ENCODE measurements around the gene RBM26.

GRCh38 chr13:79341202-79341601, 64.9 kb downstream of the RBM26 start:
- TF ChIP-seq RAD21 (conservative IDR thresholded peaks at IDR 0.05) (no peak), TAF1 (IDR thresholded peaks at IDR 0.05; ENCODE audit: low read depth) (no peak)
- TF ChIP-seq, protein P1, sequence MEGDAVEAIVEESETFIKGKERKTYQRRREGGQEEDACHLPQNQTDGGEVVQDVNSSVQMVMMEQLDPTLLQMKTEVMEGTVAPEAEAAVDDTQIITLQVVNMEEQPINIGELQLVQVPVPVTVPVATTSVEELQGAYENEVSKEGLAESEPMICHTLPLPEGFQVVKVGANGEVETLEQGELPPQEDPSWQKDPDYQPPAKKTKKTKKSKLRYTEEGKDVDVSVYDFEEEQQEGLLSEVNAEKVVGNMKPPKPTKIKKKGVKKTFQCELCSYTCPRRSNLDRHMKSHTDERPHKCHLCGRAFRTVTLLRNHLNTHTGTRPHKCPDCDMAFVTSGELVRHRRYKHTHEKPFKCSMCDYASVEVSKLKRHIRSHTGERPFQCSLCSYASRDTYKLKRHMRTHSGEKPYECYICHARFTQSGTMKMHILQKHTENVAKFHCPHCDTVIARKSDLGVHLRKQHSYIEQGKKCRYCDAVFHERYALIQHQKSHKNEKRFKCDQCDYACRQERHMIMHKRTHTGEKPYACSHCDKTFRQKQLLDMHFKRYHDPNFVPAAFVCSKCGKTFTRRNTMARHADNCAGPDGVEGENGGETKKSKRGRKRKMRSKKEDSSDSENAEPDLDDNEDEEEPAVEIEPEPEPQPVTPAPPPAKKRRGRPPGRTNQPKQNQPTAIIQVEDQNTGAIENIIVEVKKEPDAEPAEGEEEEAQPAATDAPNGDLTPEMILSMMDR (IDR thresholded peaks at IDR 0.05; ENCODE audit: poor library complexity, severe bottlenecking): no peak

All from neural cell (in vitro differentiated cells).